Stimulated activated CD8-positive, alpha-beta memory T cell treated with anti-CD3 and anti-CD28 coated beads, Interleukin-4, amount 100 ng/mL, for 24 hours (primary cell): ENCODE data around the gene OR5D16.
"Not testable (repeated sequence)": the region's sequence is repeated elsewhere in the genome, so short reads cannot be mapped to it uniquely, and the experiment has no call there.

Experiments used
- DNase-seq: peaks from one replicate; pipeline ENCODE4 v3.0.0-alpha.2; 2020; ENCODE audit warnings: low read depth

Gene OR5D16

DNA sequence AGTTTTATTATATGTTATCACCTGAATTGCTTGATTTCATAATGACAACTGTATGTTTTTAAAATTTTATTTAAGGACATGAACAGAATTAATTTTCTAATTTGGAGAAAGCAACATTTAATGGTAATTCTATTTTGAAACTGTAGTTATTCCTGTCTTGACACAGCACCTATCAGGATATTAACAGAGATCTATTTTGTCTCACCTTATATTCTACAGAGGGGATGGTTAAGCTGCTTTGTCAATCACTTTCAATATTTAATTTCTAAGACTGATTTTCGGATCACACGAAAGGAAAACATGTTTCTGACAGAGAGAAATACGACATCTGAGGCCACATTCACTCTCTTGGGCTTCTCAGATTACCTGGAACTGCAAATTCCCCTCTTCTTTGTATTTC is at the start of gene OR5D16:
OR5D16 (plus strand) TSS at position 301 of the 400 bp plus-strand sequence; CDS start at position 301, 0 bp downstream.
- DNase-seq, result no peak

DNA sequence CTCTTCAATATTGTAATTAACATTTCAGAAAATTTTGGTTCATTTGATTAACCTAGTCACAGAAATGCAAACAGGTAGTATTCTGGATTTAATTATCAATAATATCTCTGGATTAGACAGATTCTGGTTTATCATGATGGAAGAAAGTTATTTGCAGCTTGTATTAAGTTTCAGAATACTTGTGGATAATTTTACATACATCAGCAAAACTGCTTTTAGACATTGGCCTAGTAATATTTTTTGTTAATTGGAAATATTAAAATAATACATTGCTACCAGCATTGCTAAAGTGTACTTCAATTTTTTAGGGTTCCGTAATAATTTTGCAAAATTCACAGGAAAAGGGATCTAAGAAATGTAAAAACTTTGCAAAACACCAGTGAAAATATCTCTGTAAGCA is 46.9 kb upstream of the OR5D16 start:
- no peak for DNase-seq

DNA sequence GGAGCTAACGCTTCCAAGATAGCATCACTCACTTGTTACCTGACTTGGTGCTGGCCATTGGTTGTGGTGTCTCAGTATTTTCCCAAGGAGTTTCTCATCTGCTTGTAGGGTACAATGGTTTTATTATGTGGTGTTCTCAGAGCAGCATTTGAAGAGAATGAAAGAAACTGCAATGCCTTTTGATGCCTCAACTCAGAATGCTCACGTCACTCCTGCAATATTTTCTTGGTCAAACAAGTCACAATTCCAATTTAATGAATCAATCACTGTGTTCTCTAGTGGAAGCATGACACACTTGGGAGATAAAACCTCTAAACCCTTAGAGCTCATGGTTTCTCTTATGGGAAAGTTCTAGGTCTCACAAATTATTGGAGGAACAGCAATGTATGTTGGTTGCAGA is 45.2 kb upstream of the OR5D16 start:
- DNase-seq, result no peak

DNA sequence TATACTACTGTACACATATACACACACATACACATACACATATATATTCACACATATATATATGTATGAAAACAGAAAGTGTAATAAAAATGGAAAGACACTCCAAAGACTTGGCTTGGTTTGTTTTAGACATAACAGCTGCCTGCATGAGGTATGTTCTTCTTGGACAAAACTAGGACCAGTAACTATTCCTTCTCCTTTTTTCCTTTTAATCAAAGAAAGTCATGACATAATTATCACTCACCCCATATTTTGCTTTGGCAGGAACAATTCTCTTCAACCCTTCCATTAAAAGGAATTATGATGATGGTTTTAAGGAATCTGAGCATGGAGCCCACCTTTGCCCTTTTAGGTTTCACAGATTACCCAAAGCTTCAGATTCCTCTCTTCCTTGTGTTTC is 43.3 kb upstream of the OR5D16 start, which contains the start of gene OR5D14:
OR5D14 (plus strand) TSS at position 301 of the 400 bp plus-strand sequence; CDS start at position 301, 0 bp downstream.
- DNase-seq, result no peak

DNA sequence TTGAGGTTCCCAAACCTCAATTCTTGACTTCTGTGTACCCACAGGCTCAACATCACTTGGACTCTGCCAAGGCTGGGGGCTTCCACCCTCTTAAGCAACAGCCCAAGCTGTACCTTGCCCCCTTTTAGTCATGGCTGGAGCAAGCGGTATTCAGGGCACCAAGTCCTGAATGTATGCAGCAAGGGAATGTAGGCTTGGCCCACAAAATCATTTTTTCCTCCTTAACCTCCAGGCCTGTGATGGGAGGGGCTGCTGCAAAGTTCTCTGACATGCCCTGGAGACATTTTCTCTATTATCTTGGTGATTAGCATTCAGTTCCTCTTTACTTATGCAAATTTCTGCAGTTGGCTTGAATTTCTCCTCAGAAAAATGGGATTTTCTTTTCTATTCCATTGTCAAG is 32.3 kb upstream of the OR5D16 start:
- no peak for DNase-seq

DNA sequence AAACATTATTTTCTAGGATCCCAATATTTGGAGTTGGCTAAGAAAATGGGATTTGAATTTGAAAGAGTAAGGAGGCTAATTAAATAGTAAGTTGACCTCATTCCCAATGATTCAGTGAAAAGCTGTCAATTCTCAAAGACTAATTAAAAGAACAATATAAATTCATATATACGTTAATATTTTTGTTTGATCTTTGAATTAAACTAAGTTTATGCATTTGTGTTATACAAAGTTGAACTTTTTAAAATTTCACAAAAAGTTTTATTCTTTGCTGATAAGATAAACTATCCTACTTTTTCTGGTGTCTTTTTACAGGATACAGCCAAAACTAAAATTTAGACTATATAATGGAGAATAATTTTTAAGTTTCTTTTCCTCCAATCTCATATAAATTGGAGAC is 27.5 kb upstream of the OR5D16 start, which contains the start of gene OR5L1:
OR5L1 (plus strand) TSS at position 301 of the 400 bp plus-strand sequence. CDS start 100 bp downstream, outside the sequence.
- DNase-seq, result no peak

DNA sequence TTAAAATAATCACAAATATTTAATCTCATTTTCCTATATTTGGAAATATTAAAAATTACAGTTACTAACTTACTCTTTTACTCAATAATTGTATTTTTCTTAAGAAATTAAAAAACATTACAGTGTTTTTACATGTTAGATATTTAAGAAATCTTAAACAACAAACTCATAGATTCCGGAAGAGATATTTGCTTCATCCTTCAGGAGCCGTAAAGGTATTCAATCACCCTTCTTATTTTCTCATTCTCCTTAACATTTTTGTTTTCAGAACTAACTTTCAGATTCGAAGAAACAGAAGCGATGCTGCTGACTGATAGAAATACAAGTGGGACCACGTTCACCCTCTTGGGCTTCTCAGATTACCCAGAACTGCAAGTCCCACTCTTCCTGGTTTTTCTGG is 19.2 kb upstream of the OR5D16 start, which contains the start of gene OR5D18:
OR5D18 (plus strand) TSS at position 301 of the 400 bp plus-strand sequence; CDS start at position 301, 0 bp downstream.
- DNase-seq, result no peak

DNA sequence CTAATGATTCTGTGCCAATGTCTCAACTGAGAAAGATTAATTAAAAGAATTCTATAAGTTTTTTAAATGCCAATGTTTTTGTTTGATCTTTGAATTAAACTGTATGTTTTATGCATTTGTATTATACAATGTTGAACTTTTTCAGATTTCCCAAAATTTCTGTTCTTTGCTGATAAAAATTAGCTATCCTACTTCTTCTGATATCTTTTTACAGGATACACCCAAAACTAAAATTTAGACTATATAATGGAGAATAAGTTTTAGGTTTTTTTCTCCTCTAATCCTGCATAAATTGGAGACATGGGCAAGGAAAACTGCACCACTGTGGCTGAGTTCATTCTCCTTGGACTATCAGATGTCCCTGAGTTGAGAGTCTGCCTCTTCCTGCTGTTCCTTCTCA is 11.6 kb upstream of the OR5D16 start, which contains the start of gene OR5L2:
OR5L2 (plus strand) TSS at position 301 of the 400 bp plus-strand sequence; CDS start at position 301, 0 bp downstream.
- DNase-seq, result no peak

DNA sequence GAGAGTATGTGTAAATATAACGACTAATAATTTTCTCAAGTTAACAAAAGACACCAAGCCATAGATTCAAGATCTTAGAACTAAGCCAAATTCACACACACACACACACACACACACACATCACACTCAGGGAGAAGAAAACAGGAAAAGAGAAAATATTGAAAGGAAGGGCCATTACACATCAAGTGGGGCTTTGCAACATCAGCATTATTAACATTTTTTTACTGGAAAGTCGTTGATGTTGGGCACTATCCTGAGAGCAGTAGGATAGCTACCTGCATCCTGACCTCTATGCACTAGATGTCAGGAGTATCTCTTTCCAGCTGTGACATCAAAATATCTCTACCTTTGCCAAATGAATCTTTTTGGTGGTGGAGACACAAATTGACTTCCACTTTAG is 8.9 kb downstream of the OR5D16 start:
- no peak for DNase-seq

DNA sequence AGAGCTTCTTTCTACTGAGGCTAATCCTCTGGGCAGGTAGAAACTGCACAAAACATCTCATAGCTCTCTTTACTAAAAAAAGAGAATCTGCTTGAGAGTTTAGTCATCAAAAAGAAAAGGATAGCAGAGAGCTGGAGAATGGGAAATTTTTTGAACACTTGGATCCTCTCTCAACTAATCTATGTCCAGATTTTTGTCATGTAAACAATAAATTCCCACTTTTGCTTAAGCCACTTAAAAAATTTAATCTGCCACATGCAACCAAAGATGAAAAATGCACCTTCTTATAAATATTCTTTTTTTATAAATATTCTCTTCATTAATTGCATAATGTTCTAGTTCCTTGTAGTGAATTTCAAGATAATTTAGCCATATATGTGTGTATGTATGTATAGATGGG is 10.5 kb downstream of the OR5D16 start:
- DNase-seq, result no peak

DNA sequence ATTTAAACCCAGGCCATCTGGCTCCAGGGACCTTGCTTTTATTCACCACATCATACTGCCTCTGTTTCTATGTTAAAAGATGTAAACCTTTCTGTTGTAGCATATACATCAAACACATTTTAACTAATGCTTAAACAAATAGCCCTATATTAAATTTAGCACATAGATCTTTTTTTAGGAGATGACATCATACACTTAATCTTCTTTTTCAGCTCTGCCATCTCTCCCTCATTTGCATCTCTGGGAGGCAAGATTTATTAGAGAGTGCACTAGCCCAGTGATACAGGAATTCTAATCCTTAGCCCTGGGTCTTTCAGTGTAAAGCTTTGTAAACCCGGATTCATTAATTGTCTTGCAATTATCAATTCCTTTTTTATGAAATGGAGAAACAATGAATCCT is 13.6 kb downstream of the OR5D16 start:
- no peak for DNase-seq

DNA sequence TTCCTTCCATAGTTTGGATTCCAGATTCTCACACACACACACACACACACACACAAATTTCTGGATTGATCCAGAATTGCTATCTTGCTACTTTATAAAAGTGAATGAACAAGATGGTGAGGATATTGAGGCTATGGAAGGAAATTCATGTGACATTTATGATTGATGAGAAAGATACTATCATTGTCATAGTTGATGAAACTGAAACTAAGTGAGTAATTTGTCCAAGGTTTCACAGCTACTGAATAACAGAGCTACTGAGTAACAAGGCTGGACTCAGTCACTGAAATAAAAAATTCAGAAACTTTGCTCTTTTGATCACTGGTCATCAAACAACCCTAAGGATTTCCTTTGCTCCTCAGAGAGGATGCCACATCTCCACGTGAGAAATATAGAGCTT is 16.2 kb downstream of the OR5D16 start:
- no peak for DNase-seq

DNA sequence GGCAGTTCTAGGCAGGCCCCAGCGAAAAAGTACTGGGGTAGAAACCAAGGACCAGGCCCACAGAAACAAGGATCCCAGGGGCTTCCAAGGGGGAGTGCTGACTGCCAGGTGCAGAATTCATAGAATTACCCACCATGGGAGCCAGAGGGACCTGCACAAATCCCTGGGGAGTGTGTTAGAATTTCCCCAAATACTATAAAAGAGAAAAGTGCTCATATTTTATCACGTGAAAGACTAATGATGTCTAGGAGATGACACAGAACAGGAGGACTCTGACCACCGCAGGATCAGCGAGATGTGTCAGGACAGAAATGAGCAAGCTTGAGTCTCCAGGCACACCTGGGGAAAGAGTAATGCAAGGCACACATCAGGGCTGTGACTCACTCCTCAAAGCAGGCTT is 28.8 kb downstream of the OR5D16 start:
- not testable (repeated sequence) for DNase-seq

DNA sequence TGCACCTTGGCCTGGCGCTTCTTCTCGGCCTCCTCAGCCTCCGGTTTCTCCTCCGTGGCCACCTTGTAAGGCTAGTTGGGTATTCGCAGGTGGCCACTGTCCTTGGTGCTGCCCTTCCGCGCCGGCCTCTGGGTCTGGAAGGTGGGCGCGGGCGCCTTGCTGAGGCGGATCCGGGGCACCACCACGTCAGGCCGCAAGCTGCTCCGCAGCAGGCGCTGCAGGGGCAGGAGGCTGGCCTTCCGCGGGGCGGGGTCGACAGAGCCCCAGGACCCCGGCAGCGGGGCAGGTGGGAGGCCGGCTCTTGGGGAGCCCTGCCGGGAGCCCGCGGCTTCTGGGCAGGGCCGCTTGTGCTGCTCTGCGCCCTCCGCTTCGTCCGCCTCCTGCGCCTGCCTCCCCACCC is 34.2 kb downstream of the OR5D16 start:
- DNase-seq, result not testable (repeated sequence)

DNA sequence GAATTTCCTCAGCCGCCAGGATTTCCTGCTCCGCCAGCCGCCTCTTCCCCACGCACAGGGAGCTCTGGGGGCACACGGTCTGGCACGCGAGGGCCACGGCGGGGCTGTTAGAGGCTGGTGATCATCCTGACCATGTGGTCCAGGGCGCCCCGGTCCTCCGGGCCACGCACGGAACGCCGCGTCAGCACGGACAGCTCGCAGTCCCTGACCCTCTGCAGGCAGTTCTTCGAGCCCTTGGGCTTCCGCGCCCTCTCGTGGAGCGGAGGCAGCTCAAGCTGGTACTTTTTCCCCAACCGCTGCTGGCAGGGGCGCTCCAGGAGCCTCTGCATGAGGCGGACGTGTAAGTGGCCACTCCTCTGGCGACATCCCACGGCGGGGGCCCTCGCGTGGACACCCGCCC is 34.6 kb downstream of the OR5D16 start:
- not testable (repeated sequence) for DNase-seq

DNA sequence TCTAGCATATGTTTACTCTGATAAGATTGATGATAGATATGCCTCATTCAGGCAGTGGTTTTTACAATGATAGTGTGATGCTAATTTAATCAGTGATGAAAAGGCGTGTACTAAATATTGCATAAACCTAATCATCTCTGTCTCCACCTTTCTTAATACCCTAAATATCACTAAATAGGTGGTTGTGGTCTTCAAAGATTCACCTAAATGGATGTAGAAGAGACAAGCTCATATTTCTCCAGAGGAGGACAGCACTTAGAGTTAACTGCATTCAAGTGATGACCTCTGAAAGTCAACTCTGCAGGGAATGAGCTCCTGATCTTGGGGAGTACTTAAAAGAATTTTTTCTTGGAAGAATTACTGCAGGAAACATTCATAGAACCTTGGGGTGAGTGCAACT is 44.4 kb downstream of the OR5D16 start, which contains the start of gene TRIM51:
TRIM51 (plus strand) TSS at position 301 of the 400 bp plus-strand sequence. CDS start 2,132 bp downstream, outside the sequence.
- not testable (repeated sequence) for DNase-seq

DNA sequence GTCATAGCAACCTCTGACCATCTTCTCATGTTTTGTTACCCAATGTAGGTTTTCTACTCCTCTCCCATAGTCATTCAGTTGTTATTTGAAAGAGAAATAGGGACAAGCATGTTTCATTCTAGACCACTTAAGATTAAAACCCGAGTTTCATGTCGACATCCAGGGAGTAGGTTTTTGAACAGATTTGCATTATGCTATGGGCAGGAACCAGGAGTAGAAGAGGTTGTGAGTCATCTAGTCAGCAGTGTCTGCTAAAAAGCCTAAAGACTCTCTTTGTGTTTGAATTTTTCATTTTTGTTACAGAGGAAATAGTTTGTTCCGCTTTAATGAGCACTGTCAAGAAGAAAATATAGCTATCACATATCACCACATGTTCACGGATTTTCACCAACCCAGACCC is 46.4 kb downstream of the OR5D16 start:
- DNase-seq, result not testable (repeated sequence)

DNA sequence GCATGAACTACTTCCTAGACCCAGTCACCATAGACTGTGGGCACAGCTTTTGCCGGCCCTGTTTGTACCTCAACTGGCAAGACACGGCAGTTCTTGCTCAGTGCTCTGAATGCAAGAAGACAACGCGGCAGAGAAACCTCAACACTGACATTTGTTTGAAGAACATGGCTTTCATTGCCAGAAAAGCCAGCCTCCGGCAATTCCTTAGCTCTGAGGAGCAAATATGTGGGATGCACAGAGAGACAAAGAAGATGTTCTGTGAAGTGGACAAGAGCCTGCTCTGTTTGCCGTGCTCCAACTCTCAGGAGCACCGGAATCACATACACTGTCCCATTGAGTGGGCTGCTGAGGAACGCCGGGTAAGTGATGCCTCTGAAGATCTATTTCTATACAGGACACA is 46.9 kb downstream of the OR5D16 start:
- DNase-seq, result not testable (repeated sequence)
